Right renal cortex interstitium (tissue), 3 donors: ENCODE data around the gene ENTPD8. TPM values are rescaled to one million over a fixed set of nuclear protein-coding genes. Genes with fewer than 3 reads are reported as not detected.

ENCODE experiments used
- DNase-seq, 3 donors: peaks; one replicate each; pipeline ENCODE4 v3.0.0-alpha.2; 2013; ENCODE audit warnings: low read depth in 3 of 3, low spot score in 2 of 3
- polyA plus RNA-seq, 3 donors: library from polyadenylated mRNA; unstranded; fragments of 120-200 nt; gene quantifications; one replicate each; pipeline ENCODE4 v1.2.1, GENCODE V29; 2013; ENCODE audit not compliant: insufficient read length in 3 of 3

ENTPD8 gene, protein sequence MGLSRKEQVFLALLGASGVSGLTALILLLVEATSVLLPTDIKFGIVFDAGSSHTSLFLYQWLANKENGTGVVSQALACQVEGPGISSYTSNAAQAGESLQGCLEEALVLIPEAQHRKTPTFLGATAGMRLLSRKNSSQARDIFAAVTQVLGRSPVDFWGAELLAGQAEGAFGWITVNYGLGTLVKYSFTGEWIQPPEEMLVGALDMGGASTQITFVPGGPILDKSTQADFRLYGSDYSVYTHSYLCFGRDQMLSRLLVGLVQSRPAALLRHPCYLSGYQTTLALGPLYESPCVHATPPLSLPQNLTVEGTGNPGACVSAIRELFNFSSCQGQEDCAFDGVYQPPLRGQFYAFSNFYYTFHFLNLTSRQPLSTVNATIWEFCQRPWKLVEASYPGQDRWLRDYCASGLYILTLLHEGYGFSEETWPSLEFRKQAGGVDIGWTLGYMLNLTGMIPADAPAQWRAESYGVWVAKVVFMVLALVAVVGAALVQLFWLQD
- polyA plus RNA-seq, result under 1 TPM; 0.19 to 0.34 (median 0.25) TPM

- no peak for DNase-seq
These were observed at the start of gene ENTPD8 for GRCh38 chr9:137441289-137441934. Gene ENTPD8, minus strand, starts transcription at chr9:137441357. Its CDS starts 3,072 bp downstream, at chr9:137438285.

- DNase-seq, result no peak
These were observed 49.5 kb upstream of the ENTPD8 start for GRCh38 chr9:137490532-137491186.

GRCh38 chr9:137488906-137489305, 47.7 kb upstream of the ENTPD8 start:
- no peak for DNase-seq

- no peak for DNase-seq
These were observed 47.1 kb upstream of the ENTPD8 start for GRCh38 chr9:137488327-137488653.

GRCh38 chr9:137487454-137488326, 46.5 kb upstream of the ENTPD8 start:
- DNase-seq, result no peak

- no peak for DNase-seq
These were observed 45.6 kb upstream of the ENTPD8 start for GRCh38 chr9:137486545-137487453.

DNA sequence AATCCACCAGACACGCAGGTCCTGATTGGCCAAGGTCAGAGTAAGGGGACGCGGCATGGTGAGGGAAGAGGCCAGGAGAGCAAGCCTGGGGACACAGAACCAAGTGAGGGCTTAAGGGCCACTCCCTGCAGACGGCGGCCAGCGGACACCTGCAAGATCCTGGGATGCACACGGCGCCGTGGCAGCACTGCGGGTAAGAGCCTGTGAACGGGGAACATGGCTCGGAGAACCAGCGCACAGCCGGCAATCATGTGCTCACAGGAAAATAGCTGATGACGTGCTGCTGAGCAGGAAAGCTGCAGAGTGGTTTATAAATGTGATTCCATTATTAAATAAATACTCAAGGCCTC, 45.0 kb upstream of the ENTPD8 start:
- DNase-seq, result no peak

DNA sequence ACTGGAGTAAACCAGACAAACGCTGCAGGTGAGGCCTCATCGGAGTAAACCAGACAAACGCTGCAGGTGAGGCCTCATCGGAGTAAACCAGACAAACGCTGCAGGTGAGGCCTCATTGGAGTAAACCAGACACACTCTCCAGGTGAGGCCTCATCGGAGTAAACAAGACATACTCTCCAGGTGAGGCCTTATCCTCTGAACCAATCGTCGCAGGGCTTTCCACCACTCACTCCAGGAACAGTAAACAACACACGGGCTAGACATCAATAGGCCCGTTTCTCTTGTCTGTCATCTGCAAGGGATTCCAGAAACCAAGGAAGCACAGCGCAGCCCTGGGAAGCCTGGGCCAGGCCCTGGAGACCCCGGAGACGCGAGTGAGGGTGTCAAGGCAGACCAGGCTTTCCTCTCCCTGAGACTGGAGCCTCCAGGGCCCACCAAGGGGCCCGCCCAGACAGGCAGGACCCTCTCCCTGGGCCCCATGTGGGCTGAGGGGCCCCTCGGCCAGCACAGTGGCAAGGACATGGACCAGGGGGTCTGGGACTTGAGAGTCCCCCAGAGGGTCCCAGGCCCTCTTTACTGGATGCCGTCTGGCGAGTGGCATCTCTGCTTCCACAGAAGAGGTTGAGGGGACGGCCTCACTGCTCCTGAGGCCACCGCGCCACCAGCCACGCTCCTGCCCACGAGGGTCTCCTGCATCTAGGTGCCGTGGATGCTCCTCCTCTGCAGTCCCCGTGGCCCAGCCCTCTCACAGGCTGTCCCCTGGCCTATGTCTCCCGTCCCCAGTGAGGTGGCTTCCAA, 44.4 kb upstream of the ENTPD8 start:
- no peak for DNase-seq

DNA sequence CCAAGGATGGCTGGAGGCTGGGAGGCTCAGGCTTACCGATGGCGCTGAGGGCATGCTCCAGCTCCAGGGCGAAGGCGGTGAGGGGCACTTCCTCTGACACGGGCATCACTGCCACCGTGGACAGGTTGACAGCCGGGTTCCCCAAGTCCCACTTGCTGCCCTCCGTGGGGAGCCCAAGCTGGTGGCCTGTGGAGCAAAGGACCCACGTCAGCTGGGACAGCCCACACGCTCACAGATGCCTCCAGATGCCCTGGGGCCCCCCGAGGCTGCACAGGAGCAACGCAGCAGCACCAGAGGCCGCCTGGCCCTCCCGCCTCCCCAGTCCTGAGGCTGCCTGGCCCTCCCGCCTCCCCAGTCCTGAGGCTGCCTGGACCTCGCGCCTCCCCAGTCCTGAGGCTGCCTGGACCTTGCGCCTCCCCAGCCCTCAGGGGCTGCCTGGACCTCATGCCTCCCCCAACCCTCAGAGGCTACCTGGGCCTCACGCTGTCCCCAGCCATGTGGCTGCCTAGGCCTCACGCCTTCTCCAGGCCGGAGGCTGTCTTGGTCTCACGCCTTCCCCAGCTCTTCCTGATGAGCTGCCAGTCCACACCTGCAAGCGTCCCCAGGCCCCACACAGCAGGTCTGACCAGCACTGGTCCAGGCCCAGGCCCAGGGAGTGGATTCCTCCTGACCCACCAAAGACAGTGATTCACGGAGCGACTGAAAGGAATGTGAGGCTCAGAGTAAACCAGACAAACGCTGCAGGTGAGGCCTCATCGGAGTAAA, 43.6 kb upstream of the ENTPD8 start:
- DNase-seq, result no peak

DNA sequence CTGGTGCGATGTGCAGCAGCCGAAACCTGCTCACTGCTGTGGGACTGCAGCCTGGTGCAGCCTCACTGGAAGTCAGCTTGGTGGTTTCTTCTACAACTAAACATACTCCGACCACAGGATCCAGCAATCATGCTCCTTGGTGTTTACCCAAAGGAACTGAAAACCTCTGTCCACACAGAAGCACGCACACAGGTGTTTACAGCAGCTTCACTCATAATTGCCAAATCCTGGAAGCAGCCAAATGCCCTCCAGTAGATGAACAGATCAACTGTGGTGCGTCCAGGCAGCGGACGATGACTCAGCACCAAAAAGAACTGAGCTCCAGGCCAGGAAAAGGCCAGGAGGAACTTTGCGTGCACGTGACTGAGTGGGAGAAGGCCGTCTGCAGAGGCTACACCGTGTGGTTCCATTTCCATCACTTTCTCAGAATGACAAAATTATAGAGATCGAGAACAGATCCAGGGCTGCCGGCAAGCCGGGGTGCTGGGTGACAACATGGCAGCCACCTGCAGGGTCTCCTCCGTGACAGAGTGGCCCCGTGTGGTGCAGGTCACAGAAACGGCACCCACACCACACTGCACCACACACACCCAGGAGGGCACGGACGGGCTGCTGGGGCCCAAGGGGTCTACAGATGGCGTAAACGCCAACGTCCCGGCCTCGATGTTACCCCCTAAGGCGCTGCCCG, 41.1 kb upstream of the ENTPD8 start:
- no peak for DNase-seq

DNA sequence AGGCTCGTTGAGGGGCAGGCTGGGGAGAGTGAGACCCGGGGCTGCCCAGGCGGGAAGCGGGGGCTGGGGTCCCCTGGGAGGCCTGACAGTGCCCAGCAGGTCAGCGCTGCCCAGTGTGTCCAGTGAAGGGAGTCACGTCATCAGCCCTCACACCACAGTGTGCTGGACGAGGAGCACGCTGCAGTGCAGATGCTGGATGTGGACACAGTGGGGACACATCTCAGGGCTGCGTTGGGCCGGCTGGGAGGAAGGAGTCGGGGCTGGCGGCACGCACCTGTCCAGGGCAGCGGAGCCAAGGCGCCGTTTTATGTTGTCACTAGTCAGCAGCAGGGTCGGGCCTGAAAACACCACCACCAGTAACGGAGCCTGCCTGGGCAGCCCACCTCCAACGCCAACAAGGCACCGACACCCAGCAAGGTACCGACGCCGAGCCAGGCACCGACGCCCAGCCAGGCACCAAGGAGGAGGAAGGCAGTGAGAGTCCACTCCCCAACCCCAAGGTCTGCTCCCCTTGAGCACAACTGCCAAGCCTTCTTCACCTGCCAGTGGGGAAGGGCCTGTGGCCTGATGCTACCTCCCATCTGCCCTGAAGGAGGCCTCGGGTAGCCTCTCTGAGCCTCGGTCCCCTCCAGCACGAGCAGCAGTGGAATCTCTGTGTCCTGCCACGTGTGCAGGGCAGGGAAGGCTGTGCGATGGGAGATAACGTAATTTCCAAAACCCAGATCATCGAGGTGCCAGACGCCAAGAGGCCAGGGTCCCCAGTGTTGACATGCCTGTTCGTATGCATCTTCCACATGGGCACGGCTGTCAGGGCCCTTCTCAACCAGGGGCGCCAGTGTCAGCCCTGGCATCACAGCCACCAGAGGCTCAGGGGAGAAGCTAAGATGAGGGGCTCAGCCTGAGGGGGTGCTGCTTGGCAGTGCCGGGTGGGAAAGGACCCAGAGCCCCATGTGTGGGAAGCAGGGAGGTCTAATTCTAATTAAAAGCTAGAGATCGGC, 39.8 kb upstream of the ENTPD8 start:
- DNase-seq, result no peak

DNA sequence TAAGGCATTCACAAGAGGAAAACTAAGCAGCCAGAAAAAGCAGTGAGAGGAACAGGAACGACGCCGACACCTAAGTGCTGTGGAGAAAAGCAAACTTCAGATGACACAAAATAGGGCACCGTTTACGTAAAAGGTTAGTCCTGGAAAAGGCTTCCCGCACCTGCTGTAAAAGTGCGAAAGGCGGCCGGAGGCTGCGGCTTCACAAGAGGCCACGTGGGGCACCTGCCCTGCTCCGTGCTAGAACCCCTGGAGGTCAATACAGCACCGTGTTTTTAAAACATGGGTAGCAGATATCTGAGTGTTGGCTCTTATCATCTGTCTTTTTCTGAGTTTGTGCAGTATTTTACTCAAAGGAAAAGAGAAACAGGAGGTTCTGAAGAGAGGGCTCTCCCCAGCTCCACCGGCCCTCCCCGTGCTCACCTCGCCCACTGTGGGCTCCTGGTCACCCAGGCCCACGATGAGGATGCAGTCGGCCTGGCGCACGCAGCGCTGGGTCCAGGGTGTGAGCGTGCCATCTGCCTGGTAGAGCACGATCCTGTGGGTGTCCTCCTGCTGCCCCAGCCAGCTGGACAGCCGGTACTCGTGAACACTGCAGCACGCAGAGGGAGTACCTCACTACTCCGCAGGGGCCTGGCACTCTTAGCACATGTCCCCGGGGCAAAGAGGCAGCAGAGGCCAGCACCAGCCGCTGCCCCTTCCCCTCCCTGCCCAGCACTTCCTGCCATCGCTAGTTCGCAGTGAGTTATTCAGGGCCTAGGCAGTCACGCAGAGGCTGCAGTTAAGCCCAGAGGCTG, 38.9 kb upstream of the ENTPD8 start:
- no peak for DNase-seq

GRCh38 chr9:137478962-137479861, 38.1 kb upstream of the ENTPD8 start:
- DNase-seq, result no peak

- no peak for DNase-seq
These were observed 37.4 kb upstream of the ENTPD8 start for GRCh38 chr9:137478613-137478961.
